GM19193 (cell line): ENCODE measurements around the gene JAKMIP1.

Experiments used
- POLR2A ChIP-seq: IDR thresholded peaks from 4 replicates; pipeline ENCODE4 v1.6.1; 2011; ENCODE audit not compliant: insufficient read depth, insufficient read length; ENCODE audit errors: extremely low read depth

The JAKMIP1 gene

GRCh38 chr4:5982156-5982973 lies 218.0 kb downstream of the JAKMIP1 start:
- TF ChIP-seq POLR2A, result no peak

GRCh38 chr4:5980436-5981155 lies 219.8 kb downstream of the JAKMIP1 start:
- TF ChIP-seq POLR2A, result no peak

GRCh38 chr4:5979981-5980380 lies 220.4 kb downstream of the JAKMIP1 start:
- no peak for TF ChIP-seq POLR2A

DNA sequence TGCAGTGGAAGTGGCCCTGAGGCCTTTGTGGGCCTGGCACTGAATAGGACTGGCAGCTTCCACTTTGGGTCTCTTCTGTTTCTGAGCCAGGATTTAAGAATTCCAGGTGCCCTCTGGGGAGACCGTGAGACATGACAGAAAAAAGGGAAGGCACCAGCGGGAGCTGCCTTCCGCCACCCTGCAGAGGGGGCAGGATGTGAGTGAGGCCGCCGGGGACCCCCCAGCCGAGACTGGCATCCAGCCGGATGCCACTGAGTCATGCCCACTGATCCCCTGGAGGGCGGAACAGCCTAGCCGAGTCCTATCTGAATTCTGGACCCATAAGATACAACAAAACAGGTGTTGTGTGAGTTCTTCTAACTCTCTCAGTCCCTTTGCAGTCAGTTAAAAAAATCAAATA lies 223.4 kb downstream of the JAKMIP1 start:
- no peak for TF ChIP-seq POLR2A

DNA sequence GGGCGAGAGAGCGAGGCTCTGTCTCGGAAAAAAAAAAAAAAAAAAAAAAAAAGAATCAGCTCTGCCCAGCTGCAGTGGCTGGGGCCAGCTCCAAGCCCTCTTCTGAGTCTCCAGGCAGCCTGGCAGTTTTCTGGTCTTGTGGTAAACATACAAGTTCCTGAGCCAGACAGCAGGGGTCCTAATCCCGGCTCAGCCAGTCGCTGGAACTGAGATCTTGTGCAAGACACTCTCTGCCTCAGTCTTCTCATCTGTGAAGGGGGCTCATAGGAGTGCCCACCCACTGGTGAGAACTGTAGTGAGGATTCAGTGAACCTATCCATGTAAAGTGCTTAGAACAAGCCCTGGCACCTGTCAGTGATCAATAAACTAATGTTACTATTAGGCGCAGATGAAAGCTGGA lies 223.9 kb downstream of the JAKMIP1 start:
- TF ChIP-seq POLR2A, result no peak
